ENCODE results near the gene ELP6.

The ELP6 gene

DNA sequence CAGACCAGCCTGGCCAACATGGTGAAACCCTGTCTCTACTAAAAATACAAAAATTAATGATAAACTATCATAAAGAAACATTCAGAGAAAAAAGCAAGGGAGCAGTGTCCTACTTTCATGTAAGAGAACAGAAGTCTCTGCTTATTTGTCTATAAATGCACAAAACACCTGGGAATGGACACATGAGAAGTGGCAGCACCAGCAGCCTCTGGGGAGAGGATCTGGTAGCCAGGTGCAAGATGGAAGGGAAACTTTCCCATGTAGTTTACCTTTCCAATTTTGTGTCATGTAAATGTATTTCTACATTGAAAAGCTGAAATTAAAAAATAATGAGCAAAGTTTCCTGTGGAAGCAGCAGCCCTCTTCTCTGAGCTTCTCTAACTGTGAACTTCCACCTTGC is 56.5 kb downstream of the ELP6 start:
- no peak for DNase-seq (ENCODE audit: low read depth, low spot score)
- POLR2A ChIA-PET = no interaction called here
- TF ChIP-seq, protein P1, sequence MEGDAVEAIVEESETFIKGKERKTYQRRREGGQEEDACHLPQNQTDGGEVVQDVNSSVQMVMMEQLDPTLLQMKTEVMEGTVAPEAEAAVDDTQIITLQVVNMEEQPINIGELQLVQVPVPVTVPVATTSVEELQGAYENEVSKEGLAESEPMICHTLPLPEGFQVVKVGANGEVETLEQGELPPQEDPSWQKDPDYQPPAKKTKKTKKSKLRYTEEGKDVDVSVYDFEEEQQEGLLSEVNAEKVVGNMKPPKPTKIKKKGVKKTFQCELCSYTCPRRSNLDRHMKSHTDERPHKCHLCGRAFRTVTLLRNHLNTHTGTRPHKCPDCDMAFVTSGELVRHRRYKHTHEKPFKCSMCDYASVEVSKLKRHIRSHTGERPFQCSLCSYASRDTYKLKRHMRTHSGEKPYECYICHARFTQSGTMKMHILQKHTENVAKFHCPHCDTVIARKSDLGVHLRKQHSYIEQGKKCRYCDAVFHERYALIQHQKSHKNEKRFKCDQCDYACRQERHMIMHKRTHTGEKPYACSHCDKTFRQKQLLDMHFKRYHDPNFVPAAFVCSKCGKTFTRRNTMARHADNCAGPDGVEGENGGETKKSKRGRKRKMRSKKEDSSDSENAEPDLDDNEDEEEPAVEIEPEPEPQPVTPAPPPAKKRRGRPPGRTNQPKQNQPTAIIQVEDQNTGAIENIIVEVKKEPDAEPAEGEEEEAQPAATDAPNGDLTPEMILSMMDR (IDR thresholded peaks at IDR 0.05; ENCODE audit: insufficient read depth, low read length, missing control alignments) = no peak
- CTCF ChIA-PET = interaction anchor here (1.0 to 1.8 kb wide), 2 partner anchors 13 to 18 kb away, joined by 3 to 7 read pairs; partner anchors contain the start of gene SCAP
- H3K4me3 ChIP-seq (ENCODE audit: low read depth, low read length) = no peak overlapping the region

DNA sequence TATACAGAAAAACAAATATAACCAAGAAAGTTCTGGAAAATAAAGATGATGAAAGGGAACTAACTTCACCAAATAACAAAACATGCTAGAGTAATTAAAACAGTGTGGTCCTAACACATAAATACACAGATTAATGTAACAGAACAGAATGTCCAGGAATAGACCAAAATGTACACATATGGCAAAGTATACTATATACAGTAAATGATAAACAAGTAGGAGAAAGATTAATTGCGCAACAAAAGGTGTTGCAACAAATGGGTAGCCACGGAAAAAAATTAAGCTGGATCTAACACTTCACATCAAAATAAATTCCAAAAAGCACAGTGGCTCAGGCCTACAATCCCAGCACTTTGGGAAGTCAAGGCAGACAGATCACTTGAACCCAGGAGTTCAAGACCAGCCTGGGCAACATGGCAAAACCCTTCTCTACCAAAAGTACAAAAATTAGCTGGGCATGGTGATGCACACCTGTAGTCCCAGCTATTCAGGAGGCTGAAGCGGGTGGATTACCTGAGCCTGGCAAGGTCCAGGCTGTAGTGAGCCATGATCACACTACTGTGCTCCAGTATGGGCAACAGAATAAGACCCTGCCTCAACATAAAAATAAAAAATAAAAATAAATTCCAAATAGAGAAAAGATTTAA is 57.6 kb downstream of the ELP6 start:
- no peak for DNase-seq (ENCODE audit: low read depth, low spot score)
- TF ChIP-seq, protein P1 (IDR thresholded peaks at IDR 0.05; ENCODE audit: insufficient read depth, low read length, missing control alignments) = no peak
- H3K4me3 ChIP-seq (ENCODE audit: low read depth, low read length) = no peak overlapping the region
- ChIA-PET POLR2A (no interaction called here), CTCF (interaction anchor here (1.0 to 1.8 kb wide), 3 partner anchors 14 to 34 kb away, joined by 3 to 7 read pairs (median 3); partner anchors contain the start of gene SCAP)

DNA sequence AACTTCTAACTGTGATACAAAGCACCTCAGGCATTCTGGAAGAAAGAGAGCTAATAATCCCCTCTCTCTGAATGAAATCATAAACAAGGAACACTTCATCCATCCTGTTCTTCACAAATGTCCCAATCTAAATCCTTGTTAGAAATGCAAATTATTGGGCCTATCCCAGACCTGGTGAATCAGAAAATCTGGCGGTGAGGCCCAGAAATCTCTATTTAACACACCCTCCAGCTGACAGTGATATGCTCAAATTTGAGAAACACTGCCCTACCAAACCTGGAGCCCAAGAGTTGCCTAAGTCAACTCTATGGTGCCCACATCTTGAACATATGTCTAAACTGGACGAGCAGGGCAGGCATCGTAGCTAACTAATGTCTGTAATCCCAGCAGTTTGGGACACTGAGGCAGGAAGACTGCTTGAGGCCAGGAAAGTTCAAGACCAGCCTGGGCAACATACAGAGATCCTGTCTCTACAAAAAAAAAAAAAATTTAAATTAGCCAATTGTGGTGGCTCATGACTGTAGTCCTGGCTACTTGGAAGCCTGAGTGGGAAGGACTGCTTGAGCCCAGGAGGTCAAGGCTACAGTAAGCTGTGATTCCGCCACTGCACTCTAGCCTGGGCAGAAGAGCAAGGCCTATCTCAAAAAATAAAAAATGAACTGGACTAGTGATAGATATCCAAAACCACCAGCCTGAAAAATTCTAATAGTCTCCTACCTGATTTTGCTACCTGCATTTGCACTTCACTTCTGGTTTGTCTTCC is 60.9 kb downstream of the ELP6 start:
- POLR2A ChIA-PET = no interaction called here
- TF ChIP-seq, protein P1 (IDR thresholded peaks at IDR 0.05; ENCODE audit: insufficient read depth, low read length, missing control alignments) = no peak
- CTCF ChIA-PET = interaction anchor here (0.8 to 1.7 kb wide), 2 partner anchors 11 to 31 kb away, joined by 3 to 7 read pairs; no protein-coding TSS in a partner anchor
- no peak for DNase-seq (ENCODE audit: low read depth, low spot score)
- H3K4me3 ChIP-seq (ENCODE audit: low read depth, low read length) = no peak overlapping the region
